K562 (cell line): Measurements from ENCODE around the gene KRT81. TPM values are rescaled to one million over a fixed set of nuclear protein-coding genes. Genes with fewer than 3 reads are reported as not detected.

ENCODE experiments used
- ATAC-seq: fragments of 200-7000 bp; cut with Tn5 transposase; 3 replicates; pipeline ENCODE4 v1.9.1; 2020; ENCODE audit warnings: moderate library complexity
- BruUV-seq: library from RNA; stranded (reverse); fragments of 400-500 nt; replicated peaks from 2 replicates; lab custom pipeline; 2021; lab: Mats Ljungman, UMichigan
- CTCF ChIA-PET: fragments of 300-600 bp; formaldehyde crosslinking; extraction: SDS; loops from one replicate; lab custom pipeline; 2021; ENCODE audit warnings: low intra/inter-chr PET ratio; lab: Yijun Ruan, JAX
- POLR2A ChIA-PET: fragments of 300-600, 350-650 bp; sonication (Branson Sonifier 250); formaldehyde crosslinking; extraction: SDS; loops from one replicate; lab custom pipeline; 2021; ENCODE audit warnings: antibody characterized with exemption, inconsistent platforms; lab: Yijun Ruan, JAX
- DNase-seq, 4 experiments: peaks; one replicate each; pipeline versions ENCODE4 v3.0.0 to v3.0.0-alpha.2; 2011 to 2018; ENCODE audit warnings: low spot score in 3 of 4, mixed read lengths in 3 of 4; ENCODE audit errors: extremely low read depth in 1 of 4
- FAIRE-seq: peaks from 2 replicates; lab custom pipeline; 2011; peaks lifted over from hg19 to GRCh38; lab: Jason Lieb, UNC
- H2AFZ ChIP-seq: 2 replicates; pipeline ENCODE4 v1.6.0; 2011; ENCODE audit warnings: low read depth, low read length, control low read depth, inconsistent platforms
- H3K27ac ChIP-seq: fragments of 200-600 bp; 3 replicates; pipeline ENCODE4 v1.8.0; 2011; ENCODE audit warnings: low read depth, mild to moderate bottlenecking, control low read depth, inconsistent platforms, low read length, moderate library complexity, mixed read lengths; ENCODE audit errors: extremely low read depth
- H3K27me3 ChIP-seq, 2 experiments: fragments of 300-600 bp in 1 of 2; 2 replicates in 1 of 2; 3 replicates in 1 of 2; pipeline versions ENCODE4 v1.6.0 to v1.8.0; 2011; ENCODE audit warnings: inconsistent platforms in 2 of 2, low read length in 2 of 2, mild to moderate bottlenecking in 1 of 2, mixed read lengths in 1 of 2, moderate library complexity in 1 of 2; ENCODE audit not compliant: control insufficient read depth in 2 of 2, insufficient read depth in 2 of 2
- H3K36me3 ChIP-seq: fragments of 300-600 bp; 3 replicates; pipeline ENCODE4 v1.8.0; 2011; ENCODE audit warnings: mild to moderate bottlenecking, low read length, inconsistent platforms; ENCODE audit not compliant: control insufficient read depth, insufficient read depth
- H3K4me1 ChIP-seq, 2 experiments: fragments of 200-600 bp in 1 of 2; replicated peaks in 1 of 2; 2 replicates in 1 of 2; 3 replicates in 1 of 2; pipeline versions ENCODE4 v1.5.1 to v1.8.0; 2011; ENCODE audit warnings: inconsistent platforms in 2 of 2, low read length in 2 of 2, mild to moderate bottlenecking in 1 of 2, mixed read lengths in 1 of 2, moderate library complexity in 1 of 2; ENCODE audit not compliant: control insufficient read depth in 2 of 2, insufficient read depth in 2 of 2
- H3K4me2 ChIP-seq: 2 replicates; pipeline ENCODE4 v1.6.1; 2011; ENCODE audit warnings: low read length, control low read depth, inconsistent platforms, mixed read lengths; ENCODE audit not compliant: insufficient read depth
- H3K4me3 ChIP-seq: fragments of 200-600 bp; sonication (generic), shearing (Covaris generic); 2 replicates; pipeline ENCODE4 v1.5.1; 2016; ENCODE audit warnings: control low read depth, inconsistent platforms
- H3K79me2 ChIP-seq: fragments of 200-600 bp; 3 replicates; pipeline ENCODE4 v1.8.0; 2011; ENCODE audit warnings: low read length, inconsistent platforms; ENCODE audit not compliant: control insufficient read depth, insufficient read depth
- H3K9ac ChIP-seq, 2 experiments: 2 replicates each; pipeline versions ENCODE4 v1.6.0 to v1.6.1; 2011; ENCODE audit warnings: low read depth in 2 of 2, low read length in 2 of 2, control low read depth in 1 of 2, inconsistent platforms in 1 of 2, mild to moderate bottlenecking in 1 of 2, mixed read lengths in 1 of 2; ENCODE audit not compliant: insufficient read depth in 1 of 2
- H3K9me1 ChIP-seq: one replicate; pipeline ENCODE4 v1.6.0; 2011; ENCODE audit warnings: inconsistent platforms, mild to moderate bottlenecking, low read length, moderate library complexity; ENCODE audit not compliant: control insufficient read depth, insufficient read depth
- H3K9me3 ChIP-seq: replicated peaks from 2 replicates; pipeline ENCODE4 v1.5.1; 2011; ENCODE audit warnings: low read depth, low read length, inconsistent platforms; ENCODE audit not compliant: control insufficient read depth, insufficient read depth
- H4K20me1 ChIP-seq: replicated peaks from 2 replicates; pipeline ENCODE4 v1.6.1; 2011; ENCODE audit warnings: low read length, inconsistent platforms, mixed read lengths; ENCODE audit not compliant: control insufficient read depth, insufficient read depth
- CTBP1 ChIP-seq: fragments of 450-650 bp; IDR thresholded peaks from 2 replicates; pipeline ENCODE4 v1.6.1; 2016; ENCODE audit warnings: borderline replicate concordance
- CTCFL ChIP-seq: IDR thresholded peaks from 2 replicates; pipeline ENCODE4 v1.6.1; 2011; ENCODE audit warnings: borderline replicate concordance, low read depth, mild to moderate bottlenecking, moderate library complexity, low read length; ENCODE audit not compliant: insufficient read depth, poor library complexity, severe bottlenecking
- EP400 ChIP-seq: fragments of 450-650 bp; IDR thresholded peaks from 2 replicates; pipeline ENCODE4 v1.6.1; 2017; ENCODE audit warnings: antibody characterized with exemption, mild to moderate bottlenecking, moderate library complexity
- GTF2B ChIP-seq: IDR thresholded peaks from 2 replicates; pipeline ENCODE4 v1.6.1; 2011; ENCODE audit not compliant: insufficient read length; ENCODE audit errors: extremely low read depth
- KLF1 ChIP-seq: fragments of 450-650 bp; IDR thresholded peaks from 2 replicates; pipeline ENCODE4 v1.6.1; 2016; ENCODE audit warnings: missing genetic modification characterization, missing compliant biosample characterization
- KLF16 ChIP-seq: IDR thresholded peaks from 2 replicates; pipeline ENCODE4 v1.6.1; 2016; ENCODE audit warnings: antibody characterized with exemption
- NRF1 ChIP-seq, 2 experiments: fragments of 450-650 bp; IDR thresholded peaks in 1 of 2; conservative IDR thresholded peaks in 1 of 2; 2 replicates each; pipeline ENCODE4 v1.6.1; 2014; ENCODE audit warnings: mild to moderate bottlenecking in 2 of 2
- PHF21A ChIP-seq: fragments of 450-650 bp; IDR thresholded peaks from 2 replicates; pipeline ENCODE4 v1.6.1; 2017; ENCODE audit warnings: low read depth, borderline replicate concordance
- PYGO2 ChIP-seq: fragments of 450-650 bp; IDR thresholded peaks from 2 replicates; pipeline ENCODE4 v1.6.1; 2016; ENCODE audit warnings: mild to moderate bottlenecking, missing genetic modification characterization, moderate library complexity, missing compliant biosample characterization
- SMARCE1 ChIP-seq: fragments of 450-650 bp; IDR thresholded peaks from 2 replicates; pipeline ENCODE4 v1.7.1; 2016; ENCODE audit warnings: mild to moderate bottlenecking
- SRSF9 ChIP-seq: fragments of 200-400 bp; formaldehyde crosslinking; IDR thresholded peaks from 2 replicates; pipeline ENCODE4 v1.6.1; 2017; ENCODE audit warnings: low read depth, low read length, borderline replicate concordance
- TARDBP ChIP-seq: fragments of 450-650 bp; IDR thresholded peaks from 2 replicates; pipeline ENCODE4 v1.6.1; 2016
- TCF3 ChIP-seq: sonication (generic); formaldehyde crosslinking; IDR thresholded peaks from 2 replicates; pipeline ENCODE4 v1.4.0; 2020; ENCODE audit warnings: mild to moderate bottlenecking, missing genetic modification reagents
- ZC3H4 ChIP-seq: sonication (generic); formaldehyde crosslinking; IDR thresholded peaks from 2 replicates; pipeline ENCODE4 v1.9.0; 2021; ENCODE audit warnings: missing genetic modification reagents, borderline replicate concordance
- ZNF282 ChIP-seq: sonication (generic); formaldehyde crosslinking; IDR thresholded peaks from 2 replicates; pipeline ENCODE4 v1.8.1; 2023; ENCODE audit warnings: missing genetic modification reagents
- ZNF408 ChIP-seq: fragments of 250-450 bp; sonication (Bioruptor Pico); IDR thresholded peaks from 2 replicates; pipeline ENCODE4 v1.4.0; 2020; ENCODE audit warnings: low read depth, mild to moderate bottlenecking, moderate library complexity
- ZNF655 ChIP-seq: fragments of 250-450 bp; sonication (Bioruptor Pico); IDR thresholded peaks from 2 replicates; pipeline ENCODE4 v1.5.0; 2021
- WGBS: fragments of 100-300 bp; shearing (Covaris generic); methylation state at CpG from one replicate; pipeline ENCODE4 v1.1.6; 2016; ENCODE audit warnings: low coverage, mixed read lengths; ENCODE audit not compliant: insufficient coverage; ENCODE audit errors: missing lambda C conversion rate; 5-methylcytosine and 5-hydroxymethylcytosine counted together
- in situ Hi-C: fragments of 300-500 bp; cut with MboI; formaldehyde crosslinking; loops from 4 replicates; pipeline ENCODE4 v1.15.0; 2018; ENCODE audit warnings: inconsistent platforms, mixed read lengths
- intact Hi-C: fragments of 100-400 bp; cut with micrococcal nuclease; formaldehyde crosslinking; loops from 2 replicates; pipeline ENCODE4 v1.14.2; 2022
- polyA plus RNA-seq, 8 experiments: library from polyadenylated mRNA; depleted of rRNA in 4 of 8; stranded (reverse) in 5 of 8; unstranded in 3 of 8; fragments of >200 nt; fragmentation: Nextera tagmentation in 2 of 8; fragmentation: Illumina TruSeq in 1 of 8; extraction: Ambion mirVana in 2 of 8; extraction: Trizol in 1 of 8; gene quantifications; 2 replicates each; pipeline versions ENCODE4 v1.2.1 to v1.2.3, GENCODE V29; 2011 to 2014; ENCODE audit warnings: inconsistent platforms in 1 of 8, missing spikeins in 1 of 8
- total RNA-seq, 7 experiments: library from RNA; depleted of rRNA in 6 of 7; stranded (reverse); fragments of >200 nt in 6 of 7; fragmentation: Illumina TruSeq in 2 of 7; extraction: Trizol in 2 of 7; gene quantifications; 2 replicates each; pipeline versions ENCODE4 v1.2.1 to v1.2.3, GENCODE V29; 2011 to 2021; ENCODE audit warnings: low replicate concordance in 1 of 7

Gene KRT81
- total and polyA plus RNA-seq, 9 of the 15 experiments (the other 6 are each of a cell fraction or from before 2014, with no cell fraction given): 0.27 TPM; not detected in 8

GRCh38 chr12:52293926-52294325, 2.6 kb upstream of the KRT81 start:
- no peak for ATAC-seq
- TF ChIP-seq SMARCE1: no peak
- no peak for TF ChIP-seq SRSF9
- no peak for TF ChIP-seq ZC3H4 (CRISPR knock-in tag)
- TF ChIP-seq NRF1 (conservative IDR thresholded peaks at IDR 0.05 in 1 of 2, IDR thresholded peaks at IDR 0.05 in 1 of 2): no peak
- no peak for TF ChIP-seq PHF21A
- TF ChIP-seq GTF2B: no peak
- no peak for TF ChIP-seq CTCFL
- TF ChIP-seq EP400: no peak
- no peak for TF ChIP-seq KLF1 (tag)
- no peak for TF ChIP-seq TARDBP
- TF ChIP-seq ZNF655 (CRISPR knock-in tag): no peak
- no peak for TF ChIP-seq ZNF282 (CRISPR knock-in tag)
- TF ChIP-seq KLF16: no peak
- no peak for TF ChIP-seq ZNF408
- TF ChIP-seq CTBP1: no peak
- TF ChIP-seq PYGO2 (tag): no peak
- no peak for TF ChIP-seq TCF3
- Histone ChIP-seq H3K9ac (no peak overlapping the region), H3K27me3 (peaks cover 0 to 14% of the 10 kb centered on the region in 2 experiments; a peak in 3 of 5 replicates), H3K4me3 (no peak overlapping the region), H3K4me2 (no peak overlapping the region), H3K9me3 (no peaks in the 10 kb centered on the region), H3K27ac (no peak overlapping the region), H4K20me1 (no peaks in the 10 kb centered on the region; the same call in 1 of the 2 replicates), H3K79me2 (no peaks in the 10 kb centered on the region), H2AFZ (no peak overlapping the region), H3K4me1 (no peaks in the 10 kb centered on the region), H3K9me1 (no peaks in the 10 kb centered on the region), H3K36me3 (no peaks in the 10 kb centered on the region)
- in situ Hi-C loops: no loop called here
- no TSS peak for BruUV-seq
- ChIA-PET CTCF (no interaction called here), POLR2A (interaction anchor here (0.7 kb wide), 1 partner anchor 550 kb away, joined by 3 read pairs; no protein-coding TSS in a partner anchor)
- WGBS: 0% methylated on average over 1 of the region's 1 CpG
- DNase-seq: no peak
- no peak for FAIRE-seq
- intact Hi-C loops: no loop called here
